OCI-LY7 (cell line): ENCODE measurements around the gene PDXP. TPM values are rescaled to one million over a fixed set of nuclear protein-coding genes. Genes with fewer than 3 reads are reported as not detected.
A peak's percentile ranks its signal among the peaks of the same experiment; 100 is the strongest.

Source experiments
- BruUV-seq: library from RNA; stranded (reverse); fragments of 400-500 nt; replicated peaks from 2 replicates; lab custom pipeline; 2021; lab: Mats Ljungman, UMichigan
- CTCF ChIA-PET: fragments of 300-600 bp; sonication (Branson Sonifier 250); formaldehyde crosslinking; loops from one replicate; lab custom pipeline; 2022; ENCODE audit warnings: antibody characterized with exemption; ENCODE audit not compliant: unreplicated experiment; lab: Charles Lee
- POLR2A ChIA-PET: fragments of 300-600 bp; sonication (Branson Sonifier 250); formaldehyde crosslinking; loops from one replicate; lab custom pipeline; 2022; ENCODE audit warnings: antibody characterized with exemption; lab: Charles Lee
- DNase-seq: peaks from one replicate; pipeline ENCODE4 v3.0.0-alpha.2; 2015; ENCODE audit warnings: low spot score
- H2AFZ ChIP-seq: fragments of 200-600 bp; sonication (generic), shearing (Covaris generic); 2 replicates; pipeline ENCODE4 v1.6.1; 2014; ENCODE audit warnings: mild to moderate bottlenecking, antibody characterized with exemption, low read length, moderate library complexity
- H3K27ac ChIP-seq: fragments of 200-600 bp; sonication (generic); 2 replicates; pipeline ENCODE4 v1.5.1; 2014; ENCODE audit warnings: mixed run types, low read depth, mild to moderate bottlenecking, moderate library complexity, low read length, inconsistent platforms; ENCODE audit not compliant: poor library complexity, severe bottlenecking
- H3K36me3 ChIP-seq: fragments of 200-600 bp; sonication (generic); 2 replicates; pipeline ENCODE4 v1.6.1; 2014; ENCODE audit warnings: mild to moderate bottlenecking, antibody characterized with exemption, low read length, moderate library complexity, mixed read lengths; ENCODE audit not compliant: insufficient read depth
- H3K4me1 ChIP-seq: fragments of 200-600 bp; sonication (generic); 2 replicates; pipeline ENCODE4 v1.5.1; 2014; ENCODE audit warnings: mild to moderate bottlenecking, low read length; ENCODE audit not compliant: insufficient read depth, poor library complexity, severe bottlenecking
- H3K4me2 ChIP-seq: fragments of 200-600 bp; sonication (generic); 2 replicates; pipeline ENCODE4 v1.6.1; 2014; ENCODE audit warnings: mild to moderate bottlenecking, low read length
- H3K4me3 ChIP-seq: fragments of 200-600 bp; sonication (generic); 2 replicates; pipeline ENCODE4 v1.5.1; 2014; ENCODE audit warnings: mild to moderate bottlenecking, low read depth, low read length; ENCODE audit not compliant: poor library complexity, severe bottlenecking
- H3K79me2 ChIP-seq: fragments of 200-600 bp; sonication (generic); 2 replicates; pipeline ENCODE4 v1.6.1; 2016; ENCODE audit warnings: low read depth, mild to moderate bottlenecking, low read length, moderate library complexity, mixed read lengths; ENCODE audit not compliant: insufficient read depth
- H3K9me2 ChIP-seq: fragments of 200-600 bp; sonication (generic); 2 replicates; pipeline ENCODE4 v1.6.1; 2016; ENCODE audit warnings: mild to moderate bottlenecking, low read length, mixed read lengths; ENCODE audit not compliant: insufficient read depth
- H3K9me3 ChIP-seq: fragments of 200-600 bp; sonication (generic); 2 replicates; pipeline ENCODE4 v1.6.1; 2014; ENCODE audit warnings: mild to moderate bottlenecking, mixed run types, low read length, mixed read lengths
- H4K20me1 ChIP-seq: fragments of 200-600 bp; sonication (generic); 2 replicates; pipeline ENCODE4 v1.6.1; 2014; ENCODE audit warnings: mild to moderate bottlenecking, antibody characterized with exemption, low read length, moderate library complexity, mixed read lengths; ENCODE audit not compliant: insufficient read depth
- CTCF ChIP-seq: fragments of 200-600 bp; sonication (generic); conservative IDR thresholded peaks from 2 replicates; pipeline ENCODE4 v1.5.1; 2014; ENCODE audit warnings: mild to moderate bottlenecking, antibody characterized with exemption, low read length, moderate library complexity, mixed read lengths
- EZH2phosphoT487 ChIP-seq: fragments of 200-600 bp; sonication (generic); IDR thresholded peaks from 2 replicates; pipeline ENCODE4 v1.6.1; 2018; ENCODE audit warnings: low read depth, borderline replicate concordance, mild to moderate bottlenecking, mixed run types, antibody characterized with exemption, low read length, moderate library complexity, mixed read lengths
- intact Hi-C: fragments of 100-400 bp; cut with micrococcal nuclease; formaldehyde crosslinking; loops from one replicate; pipeline ENCODE4 v1.10.0; 2022; ENCODE audit not compliant: unreplicated experiment
- total RNA-seq, 2 experiments: library from RNA; depleted of rRNA in 1 of 2; stranded (reverse); fragments of >200 nt in 1 of 2; shearing (Covaris generic) in 1 of 2; gene quantifications; 2 replicates each; pipeline ENCODE4 v1.2.3, GENCODE V29; 2014 to 2022

Gene PDXP
- total RNA-seq, 2 experiments from 2014 or later: 55.8 to 61.2 TPM

DNA sequence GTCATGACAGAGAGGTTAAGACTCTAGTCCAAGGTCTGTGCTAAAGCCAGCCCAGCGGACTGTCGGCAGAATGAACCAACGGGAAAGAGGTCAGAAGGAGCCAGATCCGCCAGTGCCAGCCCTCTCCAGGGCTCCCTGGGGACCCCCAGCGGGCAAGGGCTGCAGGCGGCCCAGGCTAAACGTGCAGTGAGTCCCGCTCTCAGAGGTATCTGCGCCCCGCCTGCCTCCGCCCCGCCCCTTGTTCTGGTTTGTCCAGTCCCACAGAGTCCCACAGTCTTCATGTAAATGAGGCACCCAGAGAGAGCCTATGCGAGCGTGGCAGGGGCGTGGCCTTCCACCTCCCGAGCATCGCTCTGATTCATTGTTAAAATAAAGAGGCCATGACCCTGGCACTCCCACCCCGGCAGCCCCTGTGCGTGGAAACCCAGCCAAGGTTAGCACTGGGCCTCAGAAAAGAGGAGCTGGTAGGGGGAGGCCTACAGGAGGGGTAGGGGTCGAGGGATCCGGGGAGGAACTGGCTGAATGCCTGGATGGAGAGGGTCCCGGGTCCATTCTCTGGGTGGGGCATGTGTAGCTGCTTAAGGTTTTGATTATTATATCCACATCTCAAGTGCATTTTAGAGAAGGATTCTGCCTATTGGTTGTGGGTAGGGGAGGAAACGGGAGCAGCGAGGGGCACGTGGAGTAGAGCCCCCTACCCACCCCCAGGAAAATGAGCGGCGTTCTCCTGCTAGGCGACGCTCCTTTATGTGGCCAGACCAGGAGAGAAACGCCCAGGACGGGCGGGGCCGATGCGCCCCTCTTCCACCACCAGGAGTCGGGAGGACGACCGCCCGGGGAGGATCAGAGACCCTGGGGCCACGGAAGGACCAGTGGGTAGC, 38.4 kb downstream of the PDXP start, which contains the start of gene TRIOBP:
Gene TRIOBP, plus strand, starts transcription at position 392 of the 881 bp plus-strand sequence. CDS start 4,318 bp downstream, outside the sequence.
- peak within 1 kb of the TSS; percentile 28 for H3K27ac ChIP-seq
- H3K4me2 ChIP-seq: peak within 1 kb of the TSS; percentile 62
- ChIA-PET CTCF (no interaction called here), POLR2A (no interaction called here)
- peaks cover 30% of the 10 kb centered on the region for H3K36me3 ChIP-seq
- H3K9me2 ChIP-seq: no peaks in the 10 kb centered on the region
- peak within 1 kb of the TSS; percentile 39 for H3K4me3 ChIP-seq
- H3K79me2 ChIP-seq: no peaks in the 10 kb centered on the region
- TF ChIP-seq CTCF: peak; percentile 66
- TF ChIP-seq EZH2phosphoT487: no peak
- intact Hi-C loops: no loop called here
- DNase-seq: peak; percentile 97
- BruUV-seq: no TSS peak
- no peaks in the 10 kb centered on the region for H3K9me3 ChIP-seq
- H3K4me1 ChIP-seq: peaks cover 15% of the 10 kb centered on the region
- H2AFZ ChIP-seq: no peak within 1 kb of the TSS
- no peaks in the 10 kb centered on the region for H4K20me1 ChIP-seq

GRCh38 chr22:37697538-37697835, 39.0 kb downstream of the PDXP start:
- H3K4me2 ChIP-seq: no peak overlapping the region
- H4K20me1 ChIP-seq: no peaks in the 10 kb centered on the region
- no peak for TF ChIP-seq EZH2phosphoT487
- TF ChIP-seq CTCF: no peak
- peaks cover 15% of the 10 kb centered on the region for H3K4me1 ChIP-seq
- peaks cover 25% of the 10 kb centered on the region for H3K36me3 ChIP-seq
- DNase-seq: no peak
- H2AFZ ChIP-seq: no peak overlapping the region
- H3K79me2 ChIP-seq: no peaks in the 10 kb centered on the region
- H3K9me2 ChIP-seq: no peaks in the 10 kb centered on the region
- H3K27ac ChIP-seq: no peak overlapping the region
- ChIA-PET CTCF (no interaction called here), POLR2A (interaction anchor here (0.7 kb wide), 1 partner anchor 11 kb away, joined by 6 read pairs; no protein-coding TSS in a partner anchor)
- no peaks in the 10 kb centered on the region for H3K9me3 ChIP-seq
- no peak overlapping the region for H3K4me3 ChIP-seq
- BruUV-seq: no TSS peak
- intact Hi-C loops: no loop called here
